OCI-M2 (cell line): Measurements from ENCODE around the gene INSYN2A.

Experiments used
- DNase-seq: peaks from one replicate; lab custom pipeline; 2025; ENCODE audit not compliant: unreplicated experiment; lab: John Stamatoyannopoulos, UW

The INSYN2A gene

DNA sequence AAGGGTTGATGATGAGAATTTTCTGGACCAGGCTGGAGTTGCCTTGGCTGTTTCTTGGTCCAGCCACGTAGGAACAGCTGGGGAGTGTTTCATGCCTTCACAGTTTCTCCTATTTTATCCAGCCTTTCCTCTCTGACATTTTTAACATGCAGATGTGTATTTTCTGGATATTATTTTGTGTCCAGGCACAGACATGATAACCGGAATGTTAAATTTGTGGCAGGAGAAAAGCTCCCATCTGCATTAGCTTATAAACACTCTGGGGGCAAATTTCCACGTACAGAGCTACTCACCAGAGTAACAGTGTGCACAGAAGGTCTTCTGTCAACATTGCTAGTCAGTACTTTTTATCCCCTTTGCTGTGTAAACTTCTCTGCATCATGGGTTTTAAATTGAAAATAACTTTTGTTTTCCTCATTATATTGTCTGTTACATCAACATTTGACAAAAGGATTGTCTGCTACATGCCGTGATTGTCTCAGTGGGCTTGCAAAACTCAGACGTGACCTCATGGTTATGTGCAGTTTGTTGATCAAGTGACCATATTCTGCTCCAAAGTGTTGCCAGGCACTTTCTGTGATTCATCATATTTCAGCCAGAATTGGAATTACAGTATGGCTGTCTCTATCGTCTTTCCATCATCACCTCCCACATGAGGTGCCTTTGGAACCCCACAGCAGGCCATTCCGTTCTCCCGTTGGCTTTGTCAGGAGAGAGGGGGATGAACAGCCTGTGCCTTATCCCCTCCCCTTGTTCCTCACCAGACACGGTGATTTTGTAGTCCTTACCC, 41.4 kb downstream of the INSYN2A start:
- no peak for DNase-seq

DNA sequence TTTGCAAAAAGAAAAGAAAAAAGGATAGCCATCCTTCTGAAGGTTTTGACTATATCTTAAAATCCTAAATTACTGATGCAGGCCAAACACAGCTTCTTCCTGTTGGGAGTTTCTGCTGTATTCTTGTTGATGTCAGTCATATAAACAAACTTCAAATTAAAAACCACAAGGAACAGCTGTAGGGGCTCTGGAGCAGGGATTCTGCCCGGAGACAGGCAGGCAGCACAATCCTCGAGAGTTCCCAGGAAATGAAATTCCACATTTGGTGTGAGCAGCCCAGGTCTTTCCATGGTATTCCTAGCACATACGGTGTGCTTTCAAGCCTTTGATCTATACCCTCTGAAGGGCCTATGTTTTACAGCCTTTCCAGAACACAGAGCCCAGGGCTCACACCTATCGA, 43.2 kb downstream of the INSYN2A start:
- no peak for DNase-seq

GRCh38 chr10:127151981-127152699, 44.3 kb downstream of the INSYN2A start:
- DNase-seq, result no peak

- no peak for DNase-seq
These were observed 44.9 kb downstream of the INSYN2A start for GRCh38 chr10:127151541-127151940.

GRCh38 chr10:127150136-127150535, 46.3 kb downstream of the INSYN2A start:
- DNase-seq, result no peak

DNA sequence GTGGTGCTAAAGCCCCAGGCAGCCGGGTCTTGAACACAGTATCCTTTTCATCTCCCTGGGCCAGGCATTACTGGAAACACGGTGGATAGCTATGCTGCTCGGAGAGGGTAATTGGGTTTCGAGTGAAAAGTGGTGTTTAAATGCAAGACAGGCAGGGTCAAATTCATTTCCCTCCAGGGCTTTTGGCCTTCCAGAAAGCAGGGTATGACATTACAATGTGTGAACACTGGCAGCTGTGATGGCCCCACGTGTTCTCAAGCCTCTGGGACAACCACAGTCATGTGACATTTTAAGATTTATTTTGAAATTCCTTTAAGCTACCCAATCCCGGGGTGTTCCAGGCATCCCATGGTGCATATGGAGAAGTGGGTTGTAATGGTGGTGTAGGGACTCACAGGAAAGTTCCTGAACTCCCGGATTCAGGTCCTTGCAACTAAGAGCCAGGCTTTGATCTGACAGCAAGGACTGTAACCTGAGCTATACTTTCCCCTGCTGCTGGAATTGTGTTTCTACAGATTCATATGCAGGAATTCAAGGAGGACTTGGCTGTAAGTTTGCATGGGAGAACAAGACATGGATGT, 46.8 kb downstream of the INSYN2A start:
- DNase-seq, result no peak

GRCh38 chr10:127148933-127149220, 47.5 kb downstream of the INSYN2A start:
- no peak for DNase-seq

DNA sequence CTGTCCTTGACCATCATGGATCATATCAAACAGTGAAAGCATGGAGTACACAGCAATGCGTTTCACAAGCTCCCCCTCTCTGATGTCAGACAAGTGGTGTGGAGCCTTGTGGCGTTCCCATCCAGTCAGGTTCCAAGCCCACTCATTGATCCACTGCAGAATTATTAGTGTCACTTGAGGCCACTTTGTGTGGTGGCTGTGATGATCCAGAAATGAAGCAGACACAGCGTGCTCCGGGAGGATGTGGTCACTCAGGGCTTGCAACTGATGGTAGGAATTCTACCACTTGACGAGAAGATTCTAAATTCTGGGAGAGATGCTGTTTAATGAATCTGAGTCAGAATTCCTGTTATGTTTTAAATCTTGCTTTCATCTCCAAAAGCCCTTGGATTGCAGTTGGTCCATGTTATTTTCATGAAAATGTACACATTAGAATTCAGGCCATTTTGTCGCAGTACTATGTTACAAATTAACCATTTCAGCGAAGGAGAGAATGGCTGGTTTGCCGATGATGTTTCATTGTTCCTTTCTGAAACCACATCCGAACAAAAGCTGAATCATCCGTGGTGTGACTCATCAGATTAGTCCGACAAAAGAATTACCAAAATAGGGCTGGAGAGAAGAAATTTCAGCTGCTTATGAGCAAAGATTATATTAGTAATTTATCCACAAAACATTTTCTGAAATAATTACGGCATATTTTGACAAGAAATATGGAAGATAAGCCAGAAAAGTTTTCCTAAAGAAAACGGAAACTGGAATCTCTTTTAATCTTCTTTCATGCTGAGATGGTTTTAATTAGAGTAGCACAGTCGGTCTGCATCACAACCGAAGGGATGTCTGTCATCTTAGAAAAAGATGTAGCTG, 48.1 kb downstream of the INSYN2A start:
- DNase-seq, result no peak

DNA sequence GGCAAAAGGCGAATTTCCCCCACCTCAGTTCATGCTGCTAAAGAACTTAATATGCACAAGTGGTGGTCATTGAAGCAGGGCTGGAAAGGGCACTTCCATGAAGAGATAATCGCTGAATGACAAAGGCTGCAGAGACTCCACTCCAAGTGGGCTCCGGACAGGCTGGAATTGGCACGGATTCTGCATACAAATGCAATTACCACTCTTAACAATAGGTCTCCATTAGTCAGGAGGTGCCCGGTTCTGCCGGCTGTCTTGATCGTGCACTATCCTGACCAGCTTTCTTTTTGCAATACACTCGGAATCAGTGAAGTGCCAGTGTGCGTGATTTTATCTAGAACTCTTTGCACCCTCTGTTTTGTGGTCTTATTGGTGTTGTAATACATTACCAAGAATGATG, 49.7 kb downstream of the INSYN2A start:
- DNase-seq, result no peak
